GM12878 (cell line): ENCODE measurements around the gene CTCFL. TPM values are rescaled to one million over a fixed set of nuclear protein-coding genes. Genes with fewer than 3 reads are reported as not detected.

Experiments used
- ATAC-seq: fragments of 200-7000 bp; cut with Tn5 transposase; 3 replicates; pipeline ENCODE4 v1.9.1; 2020; ENCODE audit warnings: mild to moderate bottlenecking, moderate library complexity
- BruUV-seq: library from RNA; stranded (reverse); fragments of 400-500 nt; replicated peaks from 2 replicates; lab custom pipeline; 2021; lab: Mats Ljungman, UMichigan
- CTCF ChIA-PET: fragments of 300-600 bp; sonication (Branson Sonifier 250); formaldehyde crosslinking; extraction: SDS; loops from one replicate; lab custom pipeline; 2021; ENCODE audit warnings: inconsistent platforms; lab: Yijun Ruan, JAX
- POLR2A ChIA-PET: fragments of 350-600 bp; formaldehyde crosslinking; extraction: SDS; loops from one replicate; lab custom pipeline; 2021; ENCODE audit warnings: inconsistent platforms; lab: Charles Lee
- RAD21 ChIA-PET: fragments of 300-600 bp; sonication (Branson Sonifier 250); formaldehyde crosslinking; loops from one replicate; lab custom pipeline; 2023; ENCODE audit warnings: antibody characterized with exemption; ENCODE audit not compliant: unreplicated experiment; lab: Charles Lee
- SMC1A ChIA-PET: fragments of 300-600 bp; sonication (Branson Sonifier 250); formaldehyde crosslinking; loops from one replicate; lab custom pipeline; 2023; ENCODE audit not compliant: unreplicated experiment, uncharacterized antibody; lab: Charles Lee
- DNase-seq: peaks from one replicate; pipeline ENCODE4 v3.0.0-alpha.2; 2011; ENCODE audit warnings: low read depth, low spot score
- FAIRE-seq: peaks from 3 replicates; lab custom pipeline; 2011; peaks lifted over from hg19 to GRCh38; lab: Jason Lieb, UNC
- H2AFZ ChIP-seq: 2 replicates; pipeline ENCODE4 v1.6.0; 2011; ENCODE audit warnings: low read depth, low read length, control low read depth; ENCODE audit not compliant: control insufficient read depth
- H3K27ac ChIP-seq: 2 replicates; pipeline ENCODE4 v1.5.1; 2011; ENCODE audit warnings: control low read depth; ENCODE audit not compliant: control insufficient read depth, insufficient read depth
- H3K27me3 ChIP-seq, 2 experiments: replicated peaks in 1 of 2; 2 replicates each; pipeline versions ENCODE4 v1.6.0 to v1.6.1; 2011; ENCODE audit warnings: low read length in 1 of 2; ENCODE audit not compliant: control insufficient read depth in 2 of 2, insufficient read depth in 2 of 2
- H3K36me3 ChIP-seq, 2 experiments: 2 replicates each; pipeline ENCODE4 v1.5.1; 2011; ENCODE audit warnings: low read length in 1 of 2; ENCODE audit not compliant: control insufficient read depth in 2 of 2, insufficient read depth in 2 of 2
- H3K4me1 ChIP-seq: 2 replicates; pipeline ENCODE4 v1.6.1; 2011; ENCODE audit warnings: mild to moderate bottlenecking, low read length, moderate library complexity, mixed read lengths; ENCODE audit not compliant: control insufficient read depth, insufficient read depth
- H3K4me2 ChIP-seq: 2 replicates; pipeline ENCODE4 v1.6.0; 2011; ENCODE audit warnings: control low read depth; ENCODE audit not compliant: control insufficient read depth, insufficient read depth
- H3K4me3 ChIP-seq: fragments of 200-600 bp; sonication (generic); 2 replicates; pipeline ENCODE4 v1.5.1; 2016
- H3K79me2 ChIP-seq: 2 replicates; pipeline ENCODE4 v1.6.0; 2011; ENCODE audit warnings: low read length; ENCODE audit not compliant: control insufficient read depth, insufficient read depth
- H3K9ac ChIP-seq: 2 replicates; pipeline ENCODE4 v1.8.0; 2011; ENCODE audit warnings: low read length, control low read depth, mixed read lengths; ENCODE audit not compliant: control insufficient read depth, insufficient read depth
- H3K9me3 ChIP-seq: replicated peaks from 3 replicates; pipeline ENCODE4 v1.5.1; 2011; ENCODE audit warnings: mild to moderate bottlenecking, low read length; ENCODE audit not compliant: control insufficient read depth, insufficient read depth
- H4K20me1 ChIP-seq: 2 replicates; pipeline ENCODE4 v1.6.0; 2011; ENCODE audit not compliant: control insufficient read depth, insufficient read depth
- BCLAF1 ChIP-seq: fragments of 450-650 bp; IDR thresholded peaks from 2 replicates; pipeline ENCODE4 v1.6.1; 2017; ENCODE audit warnings: antibody characterized with exemption, mild to moderate bottlenecking, moderate library complexity
- BHLHE40 ChIP-seq, 2 experiments: fragments of 450-650 bp in 1 of 2; IDR thresholded peaks; 2 replicates each; pipeline ENCODE4 v1.6.1; 2011 to 2017; ENCODE audit warnings: low read depth in 2 of 2, borderline replicate concordance in 1 of 2, improper control_type of control experiment in 1 of 2, low read length in 1 of 2, mild to moderate bottlenecking in 1 of 2
- FOS ChIP-seq: IDR thresholded peaks from 3 replicates; pipeline ENCODE4 v1.6.1; 2011; ENCODE audit warnings: borderline replicate concordance; ENCODE audit not compliant: insufficient read length; ENCODE audit errors: extremely low read depth
- FOXM1 ChIP-seq: IDR thresholded peaks from 2 replicates; pipeline ENCODE4 v1.6.1; 2012; ENCODE audit warnings: low read depth, mild to moderate bottlenecking, inconsistent platforms, low read length, moderate library complexity
- HSF1 ChIP-seq: fragments of 150-350 bp; IDR thresholded peaks from 2 replicates; pipeline ENCODE4 v1.6.1; 2014; ENCODE audit warnings: mild to moderate bottlenecking, low read depth, low read length
- PKNOX1 ChIP-seq: fragments of 450-650 bp; IDR thresholded peaks from 2 replicates; pipeline ENCODE4 v1.6.1; 2016; ENCODE audit warnings: mild to moderate bottlenecking
- POLR2AphosphoS2 ChIP-seq: IDR thresholded peaks from 2 replicates; pipeline ENCODE4 v1.6.1; 2011; ENCODE audit warnings: low read depth, mild to moderate bottlenecking, low read length, improper control_type of control experiment, moderate library complexity
- TCF3 ChIP-seq: IDR thresholded peaks from 2 replicates; pipeline ENCODE4 v1.6.1; 2012; ENCODE audit warnings: low read depth, mild to moderate bottlenecking, low read length, borderline replicate concordance; ENCODE audit not compliant: insufficient read depth
- YY1 ChIP-seq: IDR thresholded peaks from 2 replicates; pipeline ENCODE4 v1.6.1; 2011; ENCODE audit warnings: low read depth, mild to moderate bottlenecking, low read length
- ZBTB4 ChIP-seq: fragments of 450-650 bp; formaldehyde crosslinking; IDR thresholded peaks from 2 replicates; pipeline ENCODE4 v1.4.0; 2022; ENCODE audit warnings: mild to moderate bottlenecking, moderate library complexity
- ZNF217 ChIP-seq: fragments of 450-650 bp; IDR thresholded peaks from 2 replicates; pipeline ENCODE4 v1.6.1; 2017; ENCODE audit warnings: antibody characterized with exemption, mild to moderate bottlenecking
- ZZZ3 ChIP-seq: IDR thresholded peaks from 2 replicates; pipeline ENCODE4 v1.6.1; 2011; ENCODE audit warnings: low read depth; ENCODE audit not compliant: control insufficient read depth, insufficient read length
- WGBS: methylation state at CpG from one replicate; pipeline ENCODE4 v1.1.6; 2016; ENCODE audit warnings: low lambda C conversion rate; ENCODE audit not compliant: insufficient replicate concordance, insufficient coverage; ENCODE audit errors: missing lambda C conversion rate; 5-methylcytosine and 5-hydroxymethylcytosine counted together
- in situ Hi-C: fragments of 300-500 bp; cut with MboI; formaldehyde crosslinking; loops from 9 replicates; pipeline ENCODE4 v1.14.3; 2018; ENCODE audit warnings: mixed read lengths
- intact Hi-C: fragments of 100-400 bp; cut with micrococcal nuclease; formaldehyde crosslinking; loops from one replicate; pipeline ENCODE4 v1.14.2; 2022; ENCODE audit not compliant: unreplicated experiment
- polyA plus RNA-seq, 11 experiments: library from polyadenylated mRNA; depleted of rRNA in 4 of 11; unstranded in 6 of 11; stranded (reverse) in 5 of 11; fragments of >200 nt; fragmentation: Nextera tagmentation in 4 of 11; fragmentation: Illumina TruSeq in 1 of 11; extraction: Ambion mirVana in 4 of 11; extraction: Trizol in 1 of 11; gene quantifications; 1 replicate in 1 of 11; 2 replicates in 10 of 11; pipeline versions ENCODE4 v1.2.1 to v1.2.3, GENCODE V29; 2011 to 2016; ENCODE audit warnings: inconsistent platforms in 2 of 11, missing spikeins in 2 of 11, low read depth in 1 of 11
- total RNA-seq, 4 experiments: library from RNA; depleted of rRNA in 3 of 4; stranded (reverse); fragments of >200 nt in 3 of 4; fragmentation: Illumina TruSeq in 1 of 4; extraction: Trizol in 1 of 4; gene quantifications; 2 replicates each; pipeline versions ENCODE4 v1.2.1 to v1.2.3, GENCODE V29; 2013 to 2021

The CTCFL gene
- total and polyA plus RNA-seq, 10 of the 15 experiments (the other 5 are each of a cell fraction or from before 2014, with no cell fraction given): 0.06 to 0.20 (median 0.11) TPM; not detected in 4

GRCh38 chr20:57570920-57571319, 46.0 kb upstream of the CTCFL start (continued):
- TF ChIP-seq PKNOX1 (no peak), ZZZ3 (no peak), TCF3 (no peak)

GRCh38 chr20:57570145-57570850, 45.4 kb upstream of the CTCFL start:
- Histone ChIP-seq H3K9me3 (no peaks in the 10 kb centered on the region), H3K4me2 (no peak overlapping the region), H3K27me3 (peaks cover 0 to 6% of the 10 kb centered on the region in 2 experiments; a peak in 3 of 4 replicates), H3K36me3 (no peaks in the 10 kb centered on the region), H3K79me2 (no peaks in the 10 kb centered on the region), H3K9ac (no peak overlapping the region), H3K4me3 (no peak overlapping the region), H3K27ac (no peak overlapping the region), H4K20me1 (no peaks in the 10 kb centered on the region), H3K4me1 (no peaks in the 10 kb centered on the region), H2AFZ (no peak overlapping the region)
- in situ Hi-C loops (no loop called here), intact Hi-C loops (no loop called here)
- POLR2A ChIA-PET: no interaction called here
- BruUV-seq: no TSS peak
- CTCF ChIA-PET: no interaction called here
- WGBS: 29% methylated on average over 20 of the region's 20 CpGs
- no peak for DNase-seq
- no peak for FAIRE-seq
- SMC1A ChIA-PET: no interaction called here
- ATAC-seq: no peak
- RAD21 ChIA-PET: no interaction called here
- TF ChIP-seq ZBTB4 (CRISPR knock-in tag) (no peak), FOXM1 (no peak), ZNF217 (no peak), HSF1 (no peak), BCLAF1 (no peak), YY1 (no peak), FOS (no peak), POLR2AphosphoS2 (no peak), BHLHE40 (IDR thresholded peaks at IDR 0.05; ENCODE audit: borderline replicate concordance in 1 of 2, low read depth in 2 of 2, low read length in 1 of 2) (no peak)
